GM18508 (cell line): Measurements from ENCODE around the gene EPB41L4B.
"Not testable (repeated sequence)": the region's sequence is repeated elsewhere in the genome, so short reads cannot be mapped to it uniquely, and the experiment has no call there.

ENCODE experiments used
- ATAC-seq: cut with Tn5 transposase; IDR thresholded peaks from one replicate; pipeline ENCODE4 v1.9.1; 2021; ENCODE audit warnings: moderate number of reproducible peaks; ENCODE audit not compliant: insufficient read depth, unreplicated experiment

The EPB41L4B gene

DNA sequence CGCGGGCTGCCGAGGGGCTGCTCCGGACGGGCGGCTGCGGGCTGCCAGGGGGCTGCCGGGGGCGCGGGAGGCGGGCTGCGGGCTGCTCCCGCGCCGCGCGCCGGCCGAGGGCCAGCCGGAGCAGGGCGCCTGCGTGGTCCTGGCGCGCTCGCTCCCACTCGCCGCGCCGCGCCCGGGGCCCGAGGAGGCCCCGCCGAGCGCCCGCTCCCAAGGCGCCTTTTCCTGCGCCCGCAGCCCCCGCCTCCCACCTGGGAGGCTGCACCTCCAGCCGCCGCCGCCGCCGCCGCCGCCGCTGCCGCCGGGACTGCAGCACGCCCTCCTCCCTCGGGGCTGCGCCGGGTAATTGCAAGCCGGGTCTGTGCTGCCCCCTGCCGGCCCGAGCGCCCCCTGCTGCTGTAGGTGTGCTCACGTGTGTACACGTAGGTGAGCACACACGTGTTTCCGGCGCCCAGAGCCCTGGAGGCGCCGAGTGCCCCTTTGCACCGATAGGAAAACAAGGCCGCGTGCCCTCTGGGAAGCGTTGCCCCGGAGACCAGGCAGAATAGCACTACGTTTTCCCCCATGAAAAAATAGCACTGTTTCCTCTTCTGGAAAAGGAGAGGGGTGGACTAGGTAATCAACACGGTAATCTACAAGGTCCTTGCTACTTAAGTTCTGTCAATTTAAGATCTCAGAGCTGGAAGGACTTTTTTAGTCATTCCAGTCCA is at the start of gene EPB41L4B:
Gene EPB41L4B (minus strand): TSS at position 318 of the 707 bp plus-strand sequence. CDS start 613 bp downstream, outside the sequence.
- peak; percentile 81 for ATAC-seq

DNA sequence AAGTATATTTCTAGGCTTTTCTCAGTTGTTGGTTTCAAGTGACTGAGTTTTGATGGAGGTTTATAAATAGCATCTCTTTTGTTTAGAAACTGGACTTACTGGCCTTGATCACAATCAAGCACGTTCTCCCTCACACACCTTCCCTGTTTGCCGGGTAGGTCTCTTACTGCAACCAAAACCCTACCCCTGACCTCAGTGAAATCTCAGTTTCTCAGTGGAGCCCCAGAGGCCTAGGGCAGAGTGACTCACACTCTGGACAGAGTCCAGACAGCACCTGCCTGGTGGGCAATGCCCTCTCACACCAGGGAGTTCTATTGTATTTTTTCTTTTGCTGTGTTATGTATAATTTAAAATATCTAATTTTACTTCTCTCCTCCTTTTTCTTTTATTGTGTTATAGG is 48.4 kb upstream of the EPB41L4B start:
- no peak for ATAC-seq

DNA sequence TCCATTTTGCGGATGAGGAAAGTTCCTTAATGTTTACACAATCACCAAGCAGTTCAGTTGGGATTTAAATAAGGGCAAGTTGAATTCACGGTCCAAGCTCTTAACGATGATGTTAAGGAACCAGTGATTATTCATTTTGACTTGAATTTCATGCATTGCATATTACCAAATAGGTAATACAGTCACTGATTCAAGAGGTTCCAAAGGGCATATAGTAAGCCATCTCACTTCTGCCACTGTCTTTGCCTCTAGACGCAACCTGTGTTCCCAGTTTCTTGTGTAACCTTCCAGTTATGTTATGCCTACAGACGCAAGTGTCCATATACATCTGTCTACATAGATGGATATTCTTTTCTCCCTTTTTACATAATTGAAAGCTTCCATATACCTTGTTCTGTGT is 39.9 kb upstream of the EPB41L4B start:
- no peak for ATAC-seq

DNA sequence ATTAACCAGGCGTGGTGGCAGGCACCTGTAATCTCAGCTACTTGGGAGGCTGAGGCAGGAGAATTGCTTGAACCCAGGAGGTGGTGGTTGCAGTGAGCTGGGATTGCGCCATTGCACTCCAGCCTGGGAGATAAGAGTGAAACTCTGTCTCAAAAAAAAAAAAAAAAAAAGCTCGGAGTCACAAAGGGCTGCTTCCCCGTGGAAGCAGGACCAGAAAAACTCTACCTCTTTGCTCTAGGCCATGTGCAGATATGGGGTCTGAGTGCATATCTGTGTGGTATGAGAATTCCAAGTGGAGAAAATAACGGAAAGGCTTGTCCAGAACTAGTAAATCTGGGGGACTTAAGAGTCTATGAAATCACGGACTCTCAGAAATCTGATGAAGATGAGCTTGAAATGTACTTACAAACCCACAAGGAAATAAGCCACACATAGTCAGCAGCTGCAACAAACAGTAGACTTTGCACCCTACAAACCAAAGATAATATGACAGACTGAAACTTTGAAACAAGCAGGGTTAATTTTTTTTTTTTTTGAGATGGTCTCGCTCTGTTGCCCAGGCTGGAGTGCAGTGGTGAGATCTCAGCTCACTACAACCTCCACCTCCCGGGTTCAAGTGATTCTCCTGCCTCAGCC is 38.2 kb upstream of the EPB41L4B start:
- not testable (repeated sequence) for ATAC-seq

DNA sequence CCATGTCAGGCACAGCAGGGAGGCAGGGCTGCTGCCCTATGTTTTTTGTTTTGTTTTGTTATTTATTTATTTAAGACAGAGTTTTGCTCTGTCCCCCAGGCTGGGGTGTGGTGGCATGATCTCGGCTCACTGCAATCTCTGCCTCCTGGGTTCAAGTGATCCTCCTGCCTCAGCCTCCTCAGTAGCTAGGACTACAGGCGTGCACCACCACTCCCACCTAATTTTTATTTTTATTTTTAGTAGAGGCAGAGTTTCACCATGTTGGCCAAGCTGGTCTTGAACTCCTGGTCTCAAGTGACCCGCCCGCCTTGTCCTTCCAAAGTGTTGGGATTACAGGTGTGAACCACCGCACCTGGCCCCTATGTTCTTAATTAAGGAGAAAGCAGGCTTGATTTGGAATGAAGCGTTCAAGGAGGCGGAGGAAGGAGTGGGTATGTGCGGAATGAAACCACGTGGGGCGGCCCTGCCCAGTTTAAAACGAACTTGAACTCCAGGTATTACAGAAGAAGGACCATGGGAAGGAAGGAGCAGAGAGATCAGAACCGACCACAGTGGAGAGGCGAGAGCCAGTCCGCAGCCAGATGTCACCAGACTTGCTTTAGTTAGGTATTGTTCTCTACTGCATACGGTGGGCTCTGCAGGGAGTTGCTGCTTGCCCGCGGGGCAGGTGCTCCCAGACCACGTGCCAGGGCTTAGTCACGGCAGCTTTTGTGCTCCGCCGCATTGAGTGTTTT is 34.9 kb upstream of the EPB41L4B start:
- no peak for ATAC-seq

DNA sequence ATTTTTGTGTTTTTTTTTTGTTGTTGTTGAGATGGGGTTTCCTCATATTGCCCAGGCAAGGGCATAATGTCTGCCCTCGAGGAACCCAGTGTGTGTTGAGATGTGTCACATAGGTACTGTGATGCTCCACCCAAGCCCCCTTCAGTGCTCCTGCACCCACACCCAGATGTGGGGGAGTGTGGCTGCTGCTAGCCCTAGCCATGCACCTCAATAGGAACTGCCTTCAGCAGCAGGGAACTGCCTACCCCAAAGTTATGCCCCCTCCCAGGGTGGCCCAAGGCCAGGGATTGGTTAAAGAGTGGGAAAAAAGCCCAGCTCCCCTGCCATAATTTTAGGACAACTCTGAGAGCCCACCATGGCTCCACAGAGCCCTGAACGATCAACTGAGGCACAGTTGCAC is 33.3 kb upstream of the EPB41L4B start:
- no peak for ATAC-seq

DNA sequence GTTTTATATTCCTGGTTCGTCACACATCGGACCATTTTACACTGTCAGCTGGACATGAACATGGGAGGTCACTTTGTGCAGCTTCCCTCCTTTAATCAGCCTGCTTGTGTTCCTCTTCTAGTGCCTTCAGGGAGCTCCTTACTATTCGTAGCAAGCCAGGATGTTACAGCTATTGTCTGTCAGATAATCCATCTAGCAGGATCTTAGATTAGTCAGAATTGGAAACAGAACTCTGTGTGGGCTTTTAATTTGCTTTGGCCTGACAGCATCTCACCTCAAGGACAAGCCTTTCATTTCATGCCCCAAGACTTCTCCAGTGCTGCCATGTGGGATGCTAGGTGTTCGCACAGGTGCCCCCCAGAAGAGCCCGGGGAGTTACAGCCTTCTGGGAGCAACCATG is 30.2 kb upstream of the EPB41L4B start:
- ATAC-seq, result no peak

DNA sequence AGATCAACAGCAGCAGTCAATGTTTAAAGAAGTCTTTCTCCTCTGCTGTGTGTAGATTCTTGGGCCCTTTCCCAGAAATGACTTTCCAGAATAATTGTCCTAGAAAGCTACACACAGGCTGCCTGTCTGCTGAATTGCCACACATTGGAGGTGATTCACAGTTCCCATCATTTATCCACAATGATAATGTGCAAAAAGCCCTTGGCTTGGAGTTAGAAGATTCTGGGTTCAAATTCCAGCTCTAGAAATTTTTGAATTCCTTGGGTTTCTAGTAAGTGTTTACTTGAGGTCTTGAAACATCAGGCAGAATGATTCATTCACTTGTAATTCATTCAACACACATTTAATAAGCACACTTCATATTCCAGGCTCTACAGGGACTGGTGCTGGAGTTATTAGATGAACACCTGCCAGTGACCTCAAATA is 28.6 kb upstream of the EPB41L4B start:
- ATAC-seq, result no peak

DNA sequence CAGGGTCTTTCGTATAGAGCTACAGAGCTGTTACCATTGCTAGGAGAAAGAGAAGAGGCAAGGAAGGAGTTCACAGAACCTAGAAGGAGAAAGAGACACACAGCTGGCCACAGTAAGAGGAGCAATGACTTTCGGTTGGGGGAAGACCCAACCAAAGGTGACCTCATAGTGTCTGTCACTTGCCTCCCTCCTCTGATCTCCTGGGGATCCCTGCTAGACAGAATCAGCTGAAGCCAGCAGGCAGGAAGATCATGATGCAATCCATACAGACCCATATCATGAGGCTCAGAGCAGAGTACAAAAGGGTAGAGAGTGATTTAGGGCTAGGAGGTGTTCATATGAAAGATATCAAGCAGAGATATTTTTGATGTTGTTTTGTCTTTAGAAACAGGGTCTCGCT is 26.0 kb upstream of the EPB41L4B start:
- no peak for ATAC-seq

DNA sequence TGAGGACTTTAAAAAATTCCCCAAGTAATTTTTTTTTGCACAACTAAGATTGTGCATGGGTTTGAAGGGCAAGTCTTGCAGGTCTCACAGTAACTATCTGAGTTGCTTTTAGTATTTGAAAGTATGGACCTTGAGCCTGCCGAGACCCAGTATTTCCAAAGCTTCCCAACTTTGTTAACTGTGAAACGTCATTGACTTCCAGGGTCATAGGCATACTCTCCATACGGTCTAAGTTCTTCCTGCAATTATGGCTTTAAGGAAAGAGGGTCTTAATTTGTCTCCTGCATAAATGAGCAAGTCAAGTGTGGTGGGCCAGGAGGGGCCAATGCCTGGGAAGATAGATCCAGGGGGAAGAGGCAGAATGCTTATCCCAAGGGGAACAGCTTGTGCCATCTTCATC is 24.0 kb upstream of the EPB41L4B start:
- no peak for ATAC-seq

DNA sequence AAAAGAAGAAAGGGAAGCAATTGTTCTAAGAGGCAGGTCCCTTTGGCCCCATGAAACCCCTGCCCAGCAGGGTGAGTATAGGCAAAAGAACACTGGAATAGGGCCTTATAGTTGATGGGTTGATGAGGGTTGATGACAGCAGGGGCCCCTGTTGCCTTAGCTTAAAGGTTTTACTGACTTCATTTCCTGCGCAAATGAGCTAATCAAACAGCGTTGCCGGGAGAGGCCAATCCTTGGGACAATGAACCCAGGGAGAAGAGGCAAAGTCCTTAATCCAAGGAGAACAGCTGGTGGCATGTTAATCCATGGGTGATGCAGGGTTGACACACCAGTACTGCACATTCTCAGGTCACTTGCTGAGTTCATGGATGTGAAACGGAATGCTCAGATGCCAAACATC is 22.0 kb upstream of the EPB41L4B start:
- ATAC-seq, result no peak

DNA sequence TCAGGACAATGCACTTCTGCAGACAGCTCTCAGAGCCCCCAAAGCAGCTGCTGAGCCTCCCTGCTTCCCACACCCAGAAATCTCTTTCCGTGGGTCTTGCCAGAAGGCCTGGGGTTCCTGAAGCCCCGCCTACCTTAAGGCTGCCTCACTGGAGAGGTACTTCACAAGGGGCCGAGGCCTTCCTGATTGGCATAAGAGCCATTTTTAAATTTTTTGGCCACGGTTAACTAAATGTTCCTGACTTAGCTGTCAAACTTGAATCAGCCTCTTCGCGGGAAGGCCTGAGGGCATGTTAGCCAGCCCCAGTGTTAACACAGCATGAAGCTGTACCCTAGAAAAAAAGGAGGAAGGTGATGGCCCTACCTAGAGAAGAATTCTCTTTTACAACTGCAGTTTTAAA is 20.7 kb upstream of the EPB41L4B start:
- no peak for ATAC-seq

DNA sequence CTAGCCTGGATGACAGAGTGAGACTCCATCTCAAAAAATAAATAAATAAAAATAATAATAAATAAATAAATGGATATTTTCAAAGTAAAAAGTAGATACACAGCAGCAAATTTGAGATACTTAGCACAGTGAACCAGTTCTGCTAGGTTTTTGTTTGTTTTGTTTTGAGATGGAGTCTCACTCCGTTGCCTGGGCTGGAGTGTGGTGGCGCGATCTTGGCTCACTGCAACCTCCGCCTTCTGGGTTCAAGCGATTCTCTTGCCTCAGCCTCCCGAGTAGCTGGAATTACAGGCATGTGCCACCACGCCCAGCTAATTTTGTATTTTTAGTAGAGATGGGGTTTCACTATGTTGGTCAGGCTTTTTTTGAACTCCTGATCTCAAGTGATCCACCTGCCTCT is 20.1 kb upstream of the EPB41L4B start:
- not testable (repeated sequence) for ATAC-seq

DNA sequence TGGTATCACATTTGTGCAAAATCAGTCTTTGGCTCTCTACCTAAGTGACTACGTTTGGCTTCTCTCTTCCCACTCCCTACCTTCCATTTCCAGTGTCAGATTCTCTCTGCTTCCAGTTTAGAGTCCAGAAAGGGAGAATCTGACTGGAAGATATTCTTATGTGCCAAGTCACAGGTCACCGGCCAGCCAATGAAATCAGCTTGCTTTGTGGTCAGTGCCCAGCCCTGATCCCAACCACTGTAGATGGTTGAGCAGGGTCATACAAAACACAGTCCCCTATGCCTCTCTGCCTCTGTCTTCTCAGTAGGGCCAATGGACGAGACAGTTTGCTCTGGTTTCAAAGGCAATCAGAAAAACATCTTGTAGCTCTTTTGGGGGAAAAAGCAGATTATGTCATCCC is 15.6 kb upstream of the EPB41L4B start:
- no peak for ATAC-seq

DNA sequence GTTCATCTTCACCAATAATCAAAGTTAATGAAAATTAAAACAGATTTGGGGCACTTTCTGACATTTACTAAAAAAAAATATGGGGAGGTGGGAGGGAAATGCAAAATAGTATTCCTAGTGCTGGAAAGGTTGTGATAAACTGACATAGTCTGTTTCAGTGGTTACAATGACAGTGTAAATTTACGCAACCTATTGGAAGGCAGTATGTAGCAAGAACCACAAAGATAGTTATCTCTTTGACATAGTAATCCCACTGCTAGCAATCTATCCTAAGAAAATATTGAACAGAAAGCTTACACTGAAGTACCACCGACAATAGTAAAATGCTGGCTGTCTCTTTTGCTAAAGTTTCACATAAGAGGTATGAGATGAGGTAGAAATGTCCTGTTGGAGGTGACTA is 15.1 kb upstream of the EPB41L4B start:
- ATAC-seq, result no peak

DNA sequence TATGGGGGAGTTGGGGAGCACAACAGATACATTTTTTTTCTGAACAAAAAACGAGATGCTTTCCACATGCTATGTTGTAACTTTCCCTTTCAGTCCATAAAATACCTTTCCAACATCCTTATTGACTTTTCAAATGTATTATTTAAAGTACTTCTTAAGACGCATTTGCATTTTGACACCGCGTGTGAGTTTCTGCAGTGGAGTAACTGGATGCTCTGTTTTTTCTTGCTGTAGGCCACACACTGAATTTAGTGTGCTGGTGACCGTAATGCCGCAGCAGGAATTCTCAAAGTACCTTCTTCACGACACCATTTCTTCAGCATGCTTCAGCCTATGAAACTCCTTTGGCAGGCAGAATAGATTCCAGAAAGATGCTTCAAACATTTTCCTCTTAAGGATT is 14.3 kb upstream of the EPB41L4B start:
- no peak for ATAC-seq

DNA sequence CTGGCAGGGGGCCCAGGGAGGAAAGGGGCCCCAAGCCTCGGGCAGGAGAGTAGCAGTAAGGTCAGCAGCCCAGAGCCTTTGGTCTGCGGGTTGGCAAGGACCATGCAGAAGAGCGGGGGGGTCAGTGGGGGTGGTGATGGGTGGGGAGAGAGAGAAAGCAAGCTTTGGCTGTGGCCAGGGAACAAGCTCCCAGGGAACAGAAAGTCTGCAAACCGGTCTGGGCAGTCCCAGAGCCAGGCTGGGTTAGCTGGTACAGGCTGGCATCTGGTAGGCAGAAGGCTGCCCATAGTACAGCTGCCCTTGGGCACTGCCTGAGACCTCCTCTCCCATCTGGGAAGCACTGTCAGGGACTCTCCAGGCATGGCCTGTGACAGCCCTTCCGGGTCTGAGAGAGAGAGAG is 10.5 kb upstream of the EPB41L4B start:
- no peak for ATAC-seq

DNA sequence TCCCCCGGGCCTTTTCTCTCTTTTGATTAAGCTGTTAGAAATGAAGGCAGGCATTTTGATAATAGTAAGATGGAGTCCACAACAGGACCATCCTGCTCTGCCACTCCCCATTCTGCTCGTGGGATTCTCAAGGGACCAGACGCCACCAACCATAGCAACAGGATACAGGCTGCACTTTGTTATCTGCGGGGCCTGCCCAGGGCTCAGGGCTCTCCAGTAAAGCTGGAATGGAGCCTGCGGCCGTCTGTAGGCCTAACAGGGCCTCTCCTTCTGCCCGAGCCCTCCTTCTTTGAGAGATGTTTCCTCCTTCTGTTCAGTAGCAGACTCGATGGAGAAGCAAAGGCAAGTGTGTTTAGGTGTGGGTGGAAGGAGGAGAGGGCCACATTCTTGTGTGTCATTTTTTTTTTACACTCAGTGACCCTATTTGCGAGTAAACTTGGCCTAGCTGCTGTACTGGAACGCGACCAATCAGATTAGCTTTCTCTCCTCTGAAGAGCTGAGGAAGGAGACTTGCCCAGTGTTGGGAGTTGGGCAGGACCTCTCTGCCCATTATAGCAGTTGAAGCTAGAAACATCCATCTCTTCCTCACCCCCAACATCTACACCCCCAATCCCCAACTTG is 8.9 kb upstream of the EPB41L4B start:
- no peak for ATAC-seq

DNA sequence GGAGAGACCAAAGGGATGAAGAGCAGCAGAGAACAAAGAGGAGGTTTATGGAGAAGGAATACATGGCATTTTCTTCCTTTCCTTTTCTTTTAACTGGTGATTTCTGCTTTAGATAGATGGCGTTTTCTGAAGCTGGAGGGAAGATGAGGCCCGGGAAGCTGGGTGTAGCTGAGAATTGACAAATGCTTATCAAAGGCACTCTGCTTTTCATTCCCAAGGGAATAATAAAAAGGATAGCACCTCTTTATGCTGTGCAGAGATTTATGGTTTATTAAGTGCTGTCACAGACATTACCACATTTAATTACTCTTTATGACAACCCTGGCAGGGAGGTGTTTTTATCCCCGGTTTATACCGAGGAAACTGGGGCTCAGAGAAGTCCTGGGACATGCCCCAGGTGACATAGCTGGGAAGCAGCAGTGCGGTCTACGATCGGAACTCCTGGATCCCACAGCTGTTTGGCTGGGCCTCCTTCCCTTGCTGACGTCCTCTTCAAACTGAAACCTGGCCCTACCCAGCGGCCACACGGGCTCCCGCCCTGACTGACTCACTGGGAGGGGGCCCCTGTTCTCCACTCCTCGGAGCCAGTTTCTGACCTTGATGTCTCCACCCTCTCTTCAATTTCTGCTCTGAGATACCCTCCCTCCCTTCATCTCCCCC is 8.2 kb upstream of the EPB41L4B start:
- ATAC-seq, result no peak

DNA sequence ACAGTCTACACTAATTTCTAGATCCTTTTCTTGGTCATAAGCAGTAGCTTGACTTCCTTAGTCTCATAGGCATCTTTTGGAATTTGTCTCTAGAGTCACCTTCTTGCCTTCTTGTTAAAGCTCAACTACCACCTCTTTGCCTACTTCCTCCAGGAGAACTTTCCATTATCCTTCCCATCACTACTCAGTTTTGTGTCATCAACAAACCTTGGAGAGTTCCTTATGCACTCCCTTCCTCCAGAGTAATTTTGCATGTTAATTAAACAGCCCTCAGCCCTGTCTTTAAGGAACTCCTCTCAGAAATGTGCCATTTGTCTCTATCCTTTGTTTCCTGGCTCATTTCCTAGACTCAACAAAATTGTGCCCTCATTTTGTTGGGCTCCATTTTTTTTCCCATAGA is 4.2 kb upstream of the EPB41L4B start:
- no peak for ATAC-seq

DNA sequence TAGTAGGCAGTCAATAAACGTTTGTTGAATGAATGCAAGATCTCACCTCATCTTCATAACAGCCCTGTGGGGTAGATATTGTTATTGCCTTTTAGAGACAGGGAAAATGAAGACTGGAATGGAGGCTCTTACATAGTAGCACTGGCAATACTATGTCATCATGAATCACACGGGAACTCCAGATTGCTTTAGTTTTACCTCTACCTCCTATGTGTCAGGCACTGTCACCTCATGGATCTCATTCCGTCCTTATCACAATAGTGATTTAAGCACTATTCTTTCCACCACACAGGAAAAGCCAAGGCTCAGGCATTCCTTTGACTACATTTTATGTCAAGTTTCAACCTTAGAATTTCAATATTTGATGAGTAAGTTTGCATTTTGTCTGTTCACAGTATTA is 2.9 kb upstream of the EPB41L4B start:
- ATAC-seq, result no peak
